Central memory CD8-positive, alpha-beta T cell (primary cell): ENCODE results near the gene TMPRSS3.

ENCODE experiments used
- ATAC-seq: fragments of 150-1000 bp; cut with Tn5 transposase; replicated peaks from 2 replicates; pipeline ENCODE4 v1.10.0; 2022; ENCODE audit warnings: mild to moderate bottlenecking, moderate FRiP score, moderate number of reproducible peaks; ENCODE audit not compliant: poor library complexity, severe bottlenecking; ENCODE audit errors: extremely low read depth
- DNase-seq, 2 donors: peaks; one replicate each; pipeline ENCODE4 v3.0.0; 2021; ENCODE audit warnings: low spot score in 2 of 2
- H3K27ac Mint-ChIP-seq: one replicate; pipeline ENCODE4 v1.8.0; 2022; ENCODE audit warnings: low read depth, mild to moderate bottlenecking, moderate library complexity, mixed read lengths
- H3K27me3 Mint-ChIP-seq: one replicate; pipeline ENCODE4 v1.8.0; 2022; ENCODE audit warnings: mixed read lengths
- H3K36me3 Mint-ChIP-seq: one replicate; pipeline ENCODE4 v1.8.0; 2022; ENCODE audit warnings: mild to moderate bottlenecking, moderate library complexity, mixed read lengths; ENCODE audit not compliant: insufficient read depth
- H3K4me1 Mint-ChIP-seq: one replicate; pipeline ENCODE4 v1.8.0; 2022; ENCODE audit warnings: mixed read lengths
- H3K4me3 Mint-ChIP-seq: one replicate; pipeline ENCODE4 v1.8.0; 2022; ENCODE audit warnings: mild to moderate bottlenecking, moderate library complexity, mixed read lengths
- H3K9me3 Mint-ChIP-seq: one replicate; pipeline ENCODE4 v1.8.0; 2022; ENCODE audit warnings: mixed read lengths

Gene TMPRSS3

DNA sequence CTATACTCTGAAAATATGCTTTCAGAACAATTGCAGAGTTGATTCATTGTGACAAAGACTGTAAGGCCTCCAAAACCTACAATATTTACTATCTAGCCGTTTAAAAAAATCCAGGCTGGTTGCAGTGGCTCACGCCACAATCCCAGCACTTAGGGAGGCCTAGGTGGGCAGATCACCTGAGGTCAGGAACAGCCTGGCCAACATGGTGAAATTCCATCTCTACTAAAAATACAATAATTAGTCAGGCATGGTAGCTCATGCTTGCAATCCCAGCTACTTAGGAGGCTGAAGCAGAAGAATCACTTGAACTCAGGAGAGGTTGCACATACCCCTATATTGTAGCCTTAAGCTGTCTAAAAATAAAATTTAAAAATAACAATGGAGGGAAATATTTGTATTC lies 39.8 kb downstream of the TMPRSS3 start:
- Mint-ChIP-seq H3K9me3 (no peaks in the 10 kb centered on the region), H3K4me1 (no peaks in the 10 kb centered on the region), H3K36me3 (no peaks in the 10 kb centered on the region), H3K4me3 (no peak overlapping the region), H3K27ac (no peak overlapping the region), H3K27me3 (no peaks in the 10 kb centered on the region)
- ATAC-seq: no peak
- no peak for DNase-seq

DNA sequence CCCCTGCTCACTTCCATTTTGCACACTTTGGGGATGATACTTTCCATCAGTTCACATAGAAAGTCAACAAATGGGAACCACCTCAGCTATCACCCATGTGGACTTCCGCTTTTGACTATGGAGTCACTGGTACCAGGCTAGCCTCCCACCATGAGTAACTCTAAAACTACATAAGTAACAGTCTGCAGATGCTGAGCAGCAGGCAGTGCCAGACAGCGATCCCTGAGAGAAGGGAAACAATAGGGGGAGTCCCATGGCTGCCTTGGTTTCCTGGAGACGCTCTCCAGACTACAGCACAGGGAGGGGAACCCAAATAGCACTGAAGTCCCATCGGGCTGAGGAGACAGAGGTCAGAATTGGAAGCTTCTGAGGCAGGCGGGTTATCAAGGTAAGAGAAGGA lies 42.2 kb downstream of the TMPRSS3 start:
- H3K27ac Mint-ChIP-seq: no peak overlapping the region
- DNase-seq (no peak), ATAC-seq (no peak)
- H3K36me3 Mint-ChIP-seq: no peaks in the 10 kb centered on the region
- no peaks in the 10 kb centered on the region for H3K27me3 Mint-ChIP-seq
- H3K4me1 Mint-ChIP-seq: no peaks in the 10 kb centered on the region
- H3K9me3 Mint-ChIP-seq: no peaks in the 10 kb centered on the region
- H3K4me3 Mint-ChIP-seq: no peak overlapping the region

DNA sequence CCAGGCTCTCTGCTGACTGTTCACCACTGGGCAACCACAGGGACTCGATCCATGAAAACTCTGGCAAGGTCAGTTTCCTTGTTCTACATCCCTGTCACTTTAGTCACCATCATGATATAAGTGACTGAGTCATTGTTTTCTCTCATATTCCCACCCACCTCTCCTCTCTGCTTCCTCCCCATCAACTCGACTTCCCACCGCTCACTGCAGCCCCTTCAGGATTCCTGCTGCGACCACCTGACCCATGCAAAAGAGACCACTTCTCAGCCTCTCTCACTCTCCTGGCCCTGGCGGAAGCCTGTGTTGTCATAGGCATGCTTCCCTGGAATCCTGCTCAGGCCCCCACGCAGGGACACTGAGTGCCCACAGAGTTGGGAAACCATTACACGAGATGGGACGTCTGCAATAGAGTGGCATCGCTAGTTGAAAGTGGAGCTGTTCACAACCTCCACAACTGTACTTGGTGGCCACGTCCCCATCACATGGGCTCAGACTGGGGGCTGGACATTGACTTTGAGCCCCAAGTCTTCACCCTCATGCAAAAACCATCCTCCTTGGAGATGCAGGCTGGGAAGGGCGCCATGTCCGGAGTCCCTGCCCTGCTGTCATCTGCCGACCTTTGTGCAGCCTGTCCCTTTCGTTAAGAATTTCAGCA lies 43.3 kb downstream of the TMPRSS3 start:
- DNase-seq (no peak), ATAC-seq (no peak)
- Mint-ChIP-seq H3K9me3 (no peaks in the 10 kb centered on the region), H3K4me3 (no peak overlapping the region), H3K4me1 (no peaks in the 10 kb centered on the region), H3K36me3 (no peaks in the 10 kb centered on the region), H3K27me3 (no peaks in the 10 kb centered on the region), H3K27ac (no peak overlapping the region)

DNA sequence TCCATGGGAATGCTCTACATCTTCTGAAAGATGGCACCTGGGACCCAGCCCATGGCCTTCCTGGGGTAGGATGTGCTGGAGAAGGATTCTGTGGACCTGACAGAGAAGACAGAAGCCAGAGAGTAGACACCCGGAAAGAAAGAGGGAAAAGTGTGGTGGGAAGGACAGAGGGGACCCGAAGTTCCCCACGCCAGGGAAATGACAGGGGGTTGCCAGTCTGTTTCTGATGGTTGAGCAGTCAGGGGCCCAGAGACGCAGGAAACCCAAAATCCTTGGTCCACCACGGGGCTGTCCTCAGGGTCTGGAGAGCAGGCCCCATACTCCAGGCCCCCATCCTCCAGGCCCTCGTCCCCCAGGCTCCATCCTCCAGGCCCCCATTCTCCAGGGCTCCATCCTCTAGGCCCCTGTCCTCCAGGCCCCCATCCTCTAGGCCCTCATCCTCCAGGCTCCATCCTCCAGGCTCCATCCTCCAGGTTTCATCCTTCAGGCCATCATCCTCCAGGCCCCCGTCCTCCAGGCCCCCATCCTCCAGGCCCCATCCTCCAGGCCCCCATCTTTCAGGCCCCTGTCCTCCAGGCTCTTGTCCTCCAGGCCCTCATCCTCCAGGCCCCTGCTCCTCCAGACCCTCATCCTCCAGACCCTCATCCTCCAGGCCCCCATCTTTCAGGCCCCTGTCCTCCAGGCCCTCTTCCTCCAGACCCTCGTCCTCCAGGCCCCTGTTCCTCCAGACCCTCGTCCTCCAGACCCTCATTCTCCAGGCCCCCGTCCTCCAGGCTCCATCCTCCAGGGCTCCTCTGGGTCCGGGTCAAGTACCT lies 44.0 kb downstream of the TMPRSS3 start:
- H3K27ac Mint-ChIP-seq: no peak overlapping the region
- no peaks in the 10 kb centered on the region for H3K9me3 Mint-ChIP-seq
- no peaks in the 10 kb centered on the region for H3K27me3 Mint-ChIP-seq
- DNase-seq (no peak), ATAC-seq (no peak)
- no peak overlapping the region for H3K4me3 Mint-ChIP-seq
- no peaks in the 10 kb centered on the region for H3K36me3 Mint-ChIP-seq
- H3K4me1 Mint-ChIP-seq: no peaks in the 10 kb centered on the region

DNA sequence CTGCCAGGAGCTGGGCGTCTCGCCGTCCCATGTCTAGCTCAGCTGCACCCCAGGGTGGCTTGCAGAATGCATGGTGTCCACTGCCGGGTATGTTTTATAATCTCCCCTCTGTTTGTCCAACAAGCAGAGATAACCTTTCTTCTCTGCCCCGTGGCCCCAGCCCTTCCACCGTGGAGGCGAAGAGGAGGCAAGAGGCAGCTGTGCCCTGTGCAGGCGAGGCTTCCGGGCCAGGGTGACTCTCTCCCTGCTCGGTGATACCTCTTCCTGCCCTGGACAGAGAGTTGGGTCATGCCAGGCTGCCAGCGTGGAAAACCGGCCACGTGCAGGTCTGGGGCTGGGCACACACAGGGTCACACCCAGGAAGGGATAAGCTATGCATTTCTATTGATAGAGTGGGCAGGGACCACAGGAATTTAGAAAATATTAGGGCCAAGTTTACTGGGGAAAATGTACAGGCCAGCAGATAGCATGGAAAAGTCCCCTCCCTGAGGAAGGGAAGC lies 44.9 kb downstream of the TMPRSS3 start, which contains the start of gene TFF2:
TSS of gene TFF2 (minus strand) at position 68 of the 500 bp plus-strand sequence. CDS start at position 31, 37 bp downstream.
- no peaks in the 10 kb centered on the region for H3K36me3 Mint-ChIP-seq
- H3K9me3 Mint-ChIP-seq: no peaks in the 10 kb centered on the region
- H3K4me3 Mint-ChIP-seq: no peak within 1 kb of the TSS
- DNase-seq (no peak), ATAC-seq (no peak)
- no peaks in the 10 kb centered on the region for H3K4me1 Mint-ChIP-seq
- no peaks in the 10 kb centered on the region for H3K27me3 Mint-ChIP-seq
- no peak within 1 kb of the TSS for H3K27ac Mint-ChIP-seq

DNA sequence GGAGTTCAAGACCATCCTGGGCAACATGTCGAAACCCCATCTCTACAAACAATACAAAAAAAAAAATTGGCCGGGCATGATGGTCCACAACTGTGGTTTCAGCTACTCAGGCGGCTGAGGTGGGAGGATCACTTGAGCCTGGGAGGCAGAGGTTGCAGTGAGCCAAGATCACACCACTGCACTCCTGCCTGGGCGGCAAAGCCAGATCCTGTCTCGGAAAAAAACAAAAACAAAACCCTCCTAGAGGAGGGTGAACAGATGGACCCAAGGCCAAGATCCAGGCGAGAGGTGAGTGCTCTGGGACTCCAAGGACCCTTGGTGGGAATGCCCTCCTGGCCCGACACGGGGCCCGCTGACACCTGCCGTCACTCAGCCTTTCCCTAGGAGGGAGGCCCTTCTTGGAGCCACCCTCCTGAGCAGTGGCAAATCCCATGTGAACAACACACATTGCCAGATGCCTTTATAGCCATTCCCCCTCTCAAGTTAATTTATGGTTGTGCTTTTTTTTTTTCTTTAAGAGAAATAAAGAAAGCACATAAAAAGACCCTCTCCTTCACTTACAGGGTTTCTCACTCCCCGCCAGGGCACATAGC lies 45.4 kb downstream of the TMPRSS3 start:
- Mint-ChIP-seq H3K27me3 (peaks cover 5% of the 10 kb centered on the region), H3K9me3 (no peaks in the 10 kb centered on the region), H3K4me3 (no peak overlapping the region), H3K4me1 (no peaks in the 10 kb centered on the region), H3K27ac (no peak overlapping the region), H3K36me3 (no peaks in the 10 kb centered on the region)
- DNase-seq (no peak), ATAC-seq (no peak)

DNA sequence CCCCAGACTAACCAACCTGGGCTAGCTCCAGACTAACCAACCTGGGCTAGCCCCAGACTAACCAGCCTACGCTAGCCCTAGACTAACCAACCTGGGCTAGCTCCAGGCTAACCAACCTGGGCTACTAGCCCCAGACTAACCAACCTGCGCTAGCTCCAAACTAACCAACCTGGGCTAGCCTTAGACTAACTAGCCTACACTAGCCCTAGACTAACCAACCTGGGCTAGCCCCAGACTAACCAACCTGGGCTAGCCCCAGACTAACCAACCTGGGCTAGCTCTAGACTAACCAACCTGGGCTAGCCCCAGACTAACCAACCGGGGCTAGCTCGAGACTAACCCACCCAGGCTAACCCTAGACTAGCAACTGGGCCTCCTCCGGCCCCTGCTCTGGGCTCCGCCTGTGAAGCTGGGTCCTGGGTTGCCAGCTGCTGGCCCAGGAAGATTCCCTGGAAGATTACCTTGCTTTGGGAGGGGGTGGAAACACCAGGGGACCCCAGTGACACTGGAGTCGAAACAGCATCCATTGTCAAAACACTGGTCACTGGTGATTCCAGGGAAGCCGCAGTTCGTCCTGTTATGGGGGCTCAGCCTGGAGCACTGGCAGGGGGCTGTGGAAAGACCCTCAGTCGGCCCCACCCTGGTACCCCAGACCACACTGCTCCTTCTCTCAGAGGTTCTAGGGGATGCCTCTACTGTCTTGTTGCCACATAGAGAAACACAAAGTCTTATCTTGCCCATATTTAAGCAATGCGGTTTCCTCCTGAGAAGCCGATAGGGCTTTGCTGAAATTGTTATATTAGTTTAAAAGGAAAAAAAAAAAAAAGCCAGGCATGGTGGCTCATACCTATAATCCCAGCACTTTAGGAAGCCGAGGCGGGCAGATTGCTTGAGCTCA lies 46.2 kb downstream of the TMPRSS3 start:
- H3K4me3 Mint-ChIP-seq: no peak overlapping the region
- no peak for ATAC-seq
- no peaks in the 10 kb centered on the region for H3K9me3 Mint-ChIP-seq
- H3K27me3 Mint-ChIP-seq: peaks cover 6% of the 10 kb centered on the region
- no peak for DNase-seq
- H3K36me3 Mint-ChIP-seq: no peaks in the 10 kb centered on the region
- no peak overlapping the region for H3K27ac Mint-ChIP-seq
- no peaks in the 10 kb centered on the region for H3K4me1 Mint-ChIP-seq

DNA sequence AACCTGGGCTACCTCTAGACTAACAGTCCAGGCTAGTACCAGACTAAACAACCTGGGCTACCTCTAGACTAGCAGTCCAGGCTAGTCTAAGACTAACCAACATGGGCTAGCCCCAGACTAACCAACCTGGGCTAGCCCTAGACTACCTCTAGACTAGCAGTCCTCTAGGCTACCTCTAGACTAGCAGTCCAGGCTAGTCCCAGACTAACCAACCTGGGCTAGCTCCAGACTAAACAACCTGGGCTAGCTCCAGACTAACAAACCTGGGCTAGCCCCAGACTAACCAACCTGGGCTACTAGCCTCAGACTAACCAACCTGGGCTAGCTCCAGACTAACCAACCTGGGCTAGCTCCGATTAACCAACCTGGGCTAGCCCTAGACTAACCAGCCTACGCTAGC lies 47.1 kb downstream of the TMPRSS3 start:
- H3K27me3 Mint-ChIP-seq: peaks cover 6% of the 10 kb centered on the region
- DNase-seq: no peak
- ATAC-seq: no peak
- H3K4me1 Mint-ChIP-seq: no peaks in the 10 kb centered on the region
- H3K27ac Mint-ChIP-seq: no peak overlapping the region
- H3K36me3 Mint-ChIP-seq: no peaks in the 10 kb centered on the region
- no peak overlapping the region for H3K4me3 Mint-ChIP-seq
- H3K9me3 Mint-ChIP-seq: no peaks in the 10 kb centered on the region

DNA sequence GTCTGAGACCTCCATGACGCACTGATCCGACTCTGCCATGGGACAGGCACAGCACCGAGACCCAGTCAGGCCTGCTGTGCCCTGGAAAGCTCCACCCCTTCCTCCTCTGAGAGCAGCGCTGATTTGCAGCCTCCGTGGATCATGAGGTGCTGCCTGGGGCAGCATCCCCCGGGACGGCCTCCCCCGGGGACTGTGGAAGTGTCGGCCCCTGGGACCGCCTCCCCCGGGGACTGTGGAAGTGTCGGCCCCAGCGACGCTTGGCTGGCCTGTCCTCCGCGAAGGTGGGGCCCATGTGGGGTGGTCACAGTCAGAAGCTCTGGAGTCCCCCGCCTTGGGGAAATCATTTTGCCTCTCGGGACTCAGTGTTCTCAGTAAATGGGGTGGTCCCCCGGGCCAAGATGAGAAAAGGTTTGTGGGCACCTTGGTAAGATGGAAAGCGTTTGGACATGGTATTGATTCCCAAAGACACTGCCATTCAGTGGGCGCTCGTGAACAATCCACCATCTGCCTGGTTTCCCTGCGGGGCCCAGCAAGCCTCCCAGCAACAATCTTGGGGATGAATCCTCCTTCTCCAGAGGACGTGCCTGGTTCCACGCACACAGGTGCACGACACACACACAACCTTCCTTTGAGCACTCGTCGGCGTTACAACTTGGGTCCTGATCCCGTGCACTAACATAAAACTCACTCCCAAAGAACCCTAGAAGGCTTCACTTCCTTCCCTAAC lies 48.1 kb downstream of the TMPRSS3 start:
- ATAC-seq: no peak
- no peak for DNase-seq
- H3K36me3 Mint-ChIP-seq: no peaks in the 10 kb centered on the region
- no peaks in the 10 kb centered on the region for H3K4me1 Mint-ChIP-seq
- H3K9me3 Mint-ChIP-seq: no peaks in the 10 kb centered on the region
- H3K4me3 Mint-ChIP-seq: no peak overlapping the region
- H3K27ac Mint-ChIP-seq: no peak overlapping the region
- peaks cover 6% of the 10 kb centered on the region for H3K27me3 Mint-ChIP-seq

DNA sequence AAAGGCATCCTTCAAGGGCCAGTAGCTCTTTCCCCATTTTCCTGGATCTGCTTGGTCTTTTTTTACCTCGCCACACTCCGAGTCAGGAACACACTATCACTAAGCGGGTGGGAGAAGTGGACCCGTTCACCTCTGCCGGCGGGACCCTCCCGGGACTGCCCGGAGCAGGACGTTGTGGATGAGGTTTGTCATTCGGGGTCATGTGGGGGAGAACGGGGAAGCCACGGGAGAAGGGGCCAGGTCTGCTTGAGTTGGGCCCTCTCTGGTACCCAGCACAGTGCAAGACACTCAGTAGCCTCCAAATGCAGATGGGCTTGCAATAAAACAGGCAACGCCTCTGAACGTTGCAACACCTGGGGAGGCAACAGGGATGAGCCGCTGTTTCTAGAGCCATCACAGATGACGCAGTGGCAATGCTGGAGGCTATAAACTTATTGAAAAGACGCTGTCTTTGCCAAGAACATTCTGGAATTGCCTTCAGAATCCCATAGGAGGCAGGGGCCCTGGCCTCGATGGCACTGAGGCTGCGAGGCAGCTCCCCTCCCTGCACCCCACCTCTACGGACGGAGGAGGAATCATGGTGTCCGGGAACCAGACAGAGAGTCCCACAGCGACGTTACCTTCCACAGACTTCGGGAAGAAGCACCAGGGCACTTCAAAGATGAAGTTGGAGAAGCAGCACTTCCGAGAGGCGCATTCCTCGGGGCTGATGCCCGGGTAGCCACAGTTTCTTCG lies 48.8 kb downstream of the TMPRSS3 start:
- ATAC-seq: no peak
- Mint-ChIP-seq H3K27me3 (peaks cover 6% of the 10 kb centered on the region), H3K4me1 (no peaks in the 10 kb centered on the region), H3K4me3 (no peak overlapping the region), H3K36me3 (no peaks in the 10 kb centered on the region), H3K9me3 (no peaks in the 10 kb centered on the region), H3K27ac (no peak overlapping the region)
- DNase-seq: no peak

DNA sequence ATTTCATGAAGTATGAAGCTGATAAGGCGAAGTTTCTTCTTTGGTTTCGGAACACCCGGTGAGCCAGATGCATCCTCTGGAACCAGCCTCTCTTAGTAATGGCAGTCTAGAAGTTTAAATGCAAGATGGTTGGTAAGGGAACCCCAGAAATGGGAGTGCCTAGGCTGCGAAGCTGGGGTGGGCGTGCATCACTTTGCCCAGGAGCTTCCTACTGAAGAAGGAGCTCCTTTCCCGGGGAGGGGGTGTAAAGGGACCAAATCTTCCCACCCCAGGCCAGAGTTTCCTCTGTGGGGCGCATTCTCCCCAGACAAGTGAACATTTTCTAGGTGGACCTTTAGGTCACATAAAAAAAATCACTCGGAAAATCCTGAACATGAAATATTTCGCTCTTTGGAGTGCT lies 49.4 kb downstream of the TMPRSS3 start:
- no peak for DNase-seq
- H3K4me1 Mint-ChIP-seq: no peaks in the 10 kb centered on the region
- no peak overlapping the region for H3K27ac Mint-ChIP-seq
- no peak overlapping the region for H3K4me3 Mint-ChIP-seq
- H3K36me3 Mint-ChIP-seq: no peaks in the 10 kb centered on the region
- H3K27me3 Mint-ChIP-seq: peaks cover 6% of the 10 kb centered on the region
- H3K9me3 Mint-ChIP-seq: no peaks in the 10 kb centered on the region
- ATAC-seq: no peak
